BJ (cell line): ENCODE data around the gene CCDC40. TPM values are rescaled to one million over a fixed set of nuclear protein-coding genes. Genes with fewer than 3 reads are reported as not detected.

Source experiments
- CTCF ChIA-PET: fragments of 350-600 bp; formaldehyde crosslinking; extraction: SDS; loops from one replicate; lab custom pipeline; 2021; ENCODE audit warnings: antibody characterized with exemption, inconsistent platforms; lab: Yijun Ruan, JAX
- POLR2A ChIA-PET: fragments of 300-600 bp; sonication (Branson Sonifier 250); formaldehyde crosslinking; extraction: SDS; loops from one replicate; lab custom pipeline; 2021; ENCODE audit warnings: antibody characterized with exemption; lab: Charles Lee
- DNase-seq: peaks from one replicate; pipeline ENCODE4 v3.0.0-alpha.2; 2011; ENCODE audit warnings: low read depth
- H3K27me3 ChIP-seq: 2 replicates; pipeline ENCODE4 v1.6.0; 2011; ENCODE audit warnings: low read length; ENCODE audit not compliant: control insufficient read depth, insufficient read depth
- H3K36me3 ChIP-seq: 2 replicates; pipeline ENCODE4 v1.5.1; 2011; ENCODE audit warnings: low read length; ENCODE audit not compliant: control insufficient read depth, insufficient read depth
- H3K4me3 ChIP-seq: 2 replicates; pipeline ENCODE4 v1.5.1; 2011; ENCODE audit warnings: low read depth, mild to moderate bottlenecking, control low read depth, low read length
- polyA plus RNA-seq: library from polyadenylated mRNA; depleted of rRNA; stranded (reverse); fragments of >200 nt; gene quantifications from 2 replicates; pipeline ENCODE4 v1.2.3, GENCODE V29; 2011
- TF ChIP-seq, protein P1 (sequence below): IDR thresholded peaks from 2 replicates; pipeline ENCODE4 v1.5.1; 2011; ENCODE audit warnings: low read depth, mild to moderate bottlenecking, control low read depth, inconsistent platforms, low read length, moderate library complexity; ENCODE audit not compliant: insufficient read depth

Gene CCDC40
- polyA plus RNA-seq, 1 experiment = 3.1 TPM

DNA sequence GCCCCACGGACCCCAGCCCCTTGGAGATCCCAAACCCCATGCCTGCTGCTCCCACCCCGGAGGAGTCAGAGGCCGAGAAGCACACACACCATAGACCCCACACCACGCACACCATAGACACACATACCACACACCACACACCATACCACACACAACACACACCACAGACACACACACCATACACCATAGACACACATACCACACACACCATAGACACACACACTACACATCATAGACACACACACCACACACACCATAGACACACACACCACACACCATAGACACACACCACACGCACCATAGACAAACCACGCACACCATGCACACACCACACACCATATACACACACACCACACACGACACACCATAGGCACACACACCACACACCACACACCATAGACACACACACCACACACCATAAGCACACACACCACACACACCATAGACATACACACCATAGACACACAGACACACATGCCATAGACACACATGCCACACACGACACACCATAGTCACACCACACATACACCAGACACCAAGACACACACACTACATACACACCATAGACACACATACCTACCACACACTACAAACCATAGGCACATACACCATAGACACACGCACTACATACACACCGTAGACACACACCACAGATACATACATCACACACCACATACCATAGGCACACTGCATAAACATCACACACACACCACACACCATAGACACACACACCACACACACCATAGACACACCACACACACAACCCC lies 12.1 kb upstream of the CCDC40 start:
- ChIA-PET POLR2A (no interaction called here), CTCF (interaction anchor here (0.6 to 1.3 kb wide), 3 partner anchors 16 to 77 kb away, joined by 3 to 4 read pairs (median 3); partner anchors contain the start of gene GAA)
- H3K36me3 ChIP-seq = peaks cover 1% of the 10 kb centered on the region; the same call in 1 of the 2 replicates
- H3K27me3 ChIP-seq = no peaks in the 10 kb centered on the region
- no peak overlapping the region for H3K4me3 ChIP-seq
- TF ChIP-seq, protein P1, sequence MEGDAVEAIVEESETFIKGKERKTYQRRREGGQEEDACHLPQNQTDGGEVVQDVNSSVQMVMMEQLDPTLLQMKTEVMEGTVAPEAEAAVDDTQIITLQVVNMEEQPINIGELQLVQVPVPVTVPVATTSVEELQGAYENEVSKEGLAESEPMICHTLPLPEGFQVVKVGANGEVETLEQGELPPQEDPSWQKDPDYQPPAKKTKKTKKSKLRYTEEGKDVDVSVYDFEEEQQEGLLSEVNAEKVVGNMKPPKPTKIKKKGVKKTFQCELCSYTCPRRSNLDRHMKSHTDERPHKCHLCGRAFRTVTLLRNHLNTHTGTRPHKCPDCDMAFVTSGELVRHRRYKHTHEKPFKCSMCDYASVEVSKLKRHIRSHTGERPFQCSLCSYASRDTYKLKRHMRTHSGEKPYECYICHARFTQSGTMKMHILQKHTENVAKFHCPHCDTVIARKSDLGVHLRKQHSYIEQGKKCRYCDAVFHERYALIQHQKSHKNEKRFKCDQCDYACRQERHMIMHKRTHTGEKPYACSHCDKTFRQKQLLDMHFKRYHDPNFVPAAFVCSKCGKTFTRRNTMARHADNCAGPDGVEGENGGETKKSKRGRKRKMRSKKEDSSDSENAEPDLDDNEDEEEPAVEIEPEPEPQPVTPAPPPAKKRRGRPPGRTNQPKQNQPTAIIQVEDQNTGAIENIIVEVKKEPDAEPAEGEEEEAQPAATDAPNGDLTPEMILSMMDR = no peak
- DNase-seq = no peak

DNA sequence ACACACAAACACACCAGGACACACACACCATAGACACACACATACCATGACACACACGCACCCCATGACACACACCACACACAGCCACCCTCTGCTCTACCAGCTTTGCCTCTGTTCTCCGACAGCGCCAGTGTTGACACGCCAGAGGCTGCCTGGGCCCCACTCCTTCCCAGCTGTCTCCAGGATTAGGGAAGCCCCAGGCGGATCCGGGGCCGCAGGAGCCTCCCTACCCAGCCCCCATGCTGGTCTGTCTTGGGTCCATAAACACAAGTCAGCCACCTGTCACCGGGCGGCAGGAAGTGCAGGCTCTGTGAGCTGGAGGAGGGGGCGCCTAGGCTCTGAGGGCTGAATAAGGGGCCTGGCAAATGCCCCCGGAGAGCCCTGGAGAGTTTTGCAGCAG lies 11.3 kb upstream of the CCDC40 start:
- DNase-seq = no peak
- no peak overlapping the region for H3K4me3 ChIP-seq
- ChIA-PET CTCF (interaction anchor here (0.6 to 5.2 kb wide), 2 partner anchors 17 to 43 kb away, joined by 3 to 51 read pairs; no protein-coding TSS in a partner anchor), POLR2A (no interaction called here)
- H3K36me3 ChIP-seq = peaks cover 1% of the 10 kb centered on the region; the same call in 1 of the 2 replicates
- H3K27me3 ChIP-seq = no peaks in the 10 kb centered on the region
- TF ChIP-seq, protein P1 = no peak

DNA sequence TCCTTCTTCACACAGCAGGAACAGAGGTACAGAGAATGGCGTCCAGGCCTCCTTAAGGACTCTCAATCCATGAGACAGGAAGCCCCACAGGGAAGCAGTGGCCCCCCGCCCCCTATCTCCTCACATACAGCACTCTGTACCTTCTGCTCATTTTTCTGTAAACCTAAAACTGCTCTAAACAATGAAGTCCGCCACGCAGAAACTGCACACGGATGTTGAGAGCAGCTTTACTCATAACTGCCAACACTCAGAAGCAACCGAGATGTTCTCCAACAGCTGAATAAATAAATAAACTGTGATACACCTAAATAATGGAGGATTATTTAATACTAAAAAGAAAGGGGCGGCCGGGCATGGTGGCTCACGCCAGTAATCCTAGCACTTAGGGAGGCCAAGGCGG lies 10.6 kb upstream of the CCDC40 start:
- Histone ChIP-seq H3K36me3 (peaks cover 1% of the 10 kb centered on the region; the same call in 1 of the 2 replicates), H3K27me3 (no peaks in the 10 kb centered on the region), H3K4me3 (no peak overlapping the region)
- ChIA-PET POLR2A (no interaction called here), CTCF (interaction anchor here (0.9 to 5.2 kb wide), 2 partner anchors 17 to 23 kb away, joined by 3 to 51 read pairs; no protein-coding TSS in a partner anchor)
- TF ChIP-seq, protein P1 = no peak
- no peak for DNase-seq

DNA sequence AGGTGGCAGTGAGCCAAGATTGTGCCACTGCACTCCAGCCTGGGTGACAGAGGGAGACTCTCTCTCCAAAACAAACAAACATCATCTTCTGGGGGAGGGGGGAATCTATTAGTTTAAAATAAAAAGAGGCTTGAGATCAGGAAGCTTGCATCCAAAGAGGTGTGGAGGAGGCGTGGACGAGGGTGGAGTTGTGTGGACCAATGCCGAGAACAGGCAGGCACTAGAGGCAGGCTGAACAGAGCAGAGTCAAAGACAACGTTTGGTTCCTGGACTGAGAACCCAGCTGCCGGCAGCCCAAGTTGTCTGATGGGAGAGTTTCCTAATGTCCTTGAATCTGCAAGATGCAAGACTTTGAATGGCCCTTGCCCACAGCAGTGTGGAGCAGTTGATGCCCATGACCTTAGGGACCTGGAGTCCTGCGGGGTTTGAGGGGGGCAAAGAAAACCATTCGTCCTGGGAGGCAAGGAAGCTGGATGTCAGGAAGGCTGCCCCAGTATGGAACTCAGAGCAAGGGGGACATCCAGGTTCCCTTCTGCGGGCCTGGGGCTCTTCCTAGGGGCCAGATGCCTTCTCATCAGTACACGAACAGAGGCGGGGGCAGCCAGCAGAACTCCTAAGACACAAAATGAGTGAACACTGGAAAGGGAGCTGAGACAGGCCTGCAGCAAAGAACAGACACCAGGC lies 9.9 kb upstream of the CCDC40 start:
- Histone ChIP-seq H3K27me3 (no peaks in the 10 kb centered on the region), H3K36me3 (peaks cover 1% of the 10 kb centered on the region; the same call in 1 of the 2 replicates), H3K4me3 (no peak overlapping the region)
- TF ChIP-seq, protein P1 = no peak
- POLR2A ChIA-PET = no interaction called here
- CTCF ChIA-PET = interaction anchor here (0.9 to 5.2 kb wide), 4 partner anchors 9 to 22 kb away, joined by 3 to 51 read pairs (median 4); no protein-coding TSS in a partner anchor
- DNase-seq = no peak

DNA sequence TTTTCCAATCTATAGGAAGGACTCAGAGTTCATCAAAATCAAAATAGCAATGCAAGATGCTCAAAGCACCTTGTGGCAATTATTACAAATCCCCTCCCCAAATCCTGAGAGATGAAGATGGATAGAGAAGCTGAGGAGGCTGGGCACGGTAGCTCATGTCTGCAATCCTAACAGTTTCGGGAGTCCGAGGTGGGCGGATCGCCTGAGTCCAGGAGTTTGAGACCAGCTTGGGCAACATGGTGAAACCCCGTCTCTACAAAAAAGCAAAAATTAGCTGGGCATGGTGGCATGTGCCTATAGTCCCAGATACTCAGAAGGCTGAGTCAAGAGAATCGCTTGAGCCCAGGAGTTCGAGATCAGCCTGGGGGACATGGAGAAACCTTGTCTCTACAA lies 9.4 kb upstream of the CCDC40 start:
- no peaks in the 10 kb centered on the region for H3K27me3 ChIP-seq
- TF ChIP-seq, protein P1 = no peak
- POLR2A ChIA-PET = no interaction called here
- no peak for DNase-seq
- no peak overlapping the region for H3K4me3 ChIP-seq
- CTCF ChIA-PET = interaction anchor here (1.0 to 5.2 kb wide), 3 partner anchors 9 to 22 kb away, joined by 3 to 51 read pairs (median 5); no protein-coding TSS in a partner anchor
- H3K36me3 ChIP-seq = peaks cover 1% of the 10 kb centered on the region; the same call in 1 of the 2 replicates
